ENCODE data around the gene GJB5.

The GJB5 gene

GRCh38 chr1:34794790-34795180 is 39.9 kb downstream of the GJB5 start:
- no peak for DNase-seq (ENCODE audit: low read depth in 2 of 2)

GRCh38 chr1:34795916-34796315 is 41.1 kb downstream of the GJB5 start:
- no peak for DNase-seq (ENCODE audit: low read depth in 2 of 2)

- DNase-seq (ENCODE audit: low read depth in 2 of 2): no peak
Observed at GRCh38 chr1:34796990-34797389, 42.1 kb downstream of the GJB5 start.

GRCh38 chr1:34800214-34800613 is 45.4 kb downstream of the GJB5 start:
- no peak for DNase-seq (ENCODE audit: low read depth in 2 of 2)

- DNase-seq (ENCODE audit: low read depth in 2 of 2): no peak
Observed at GRCh38 chr1:34803770-34804169, 48.9 kb downstream of the GJB5 start.

- DNase-seq (ENCODE audit: low read depth in 2 of 2): no peak
Observed at GRCh38 chr1:34806396-34806795, 51.5 kb downstream of the GJB5 start.

Measured in stimulated activated CD8-positive, alpha-beta memory T cell treated with anti-CD3 and anti-CD28 coated beads, Interleukin-15, amount 100 ng/mL, for 4 hours (primary cell).